ENCODE data around the gene LHPP. TPM values are rescaled to one million over a fixed set of nuclear protein-coding genes. Genes with fewer than 3 reads are reported as not detected.

The LHPP gene
- total and polyA plus RNA-seq, 2 experiments from 2014 or later: 27.4 to 40.2 TPM

GRCh38 chr10:124517931-124518330 lies 56.3 kb downstream of the LHPP start (continued):
- TF ChIP-seq REST (IDR thresholded peaks at IDR 0.05; ENCODE audit: unreplicated experiment): no peak

DNA sequence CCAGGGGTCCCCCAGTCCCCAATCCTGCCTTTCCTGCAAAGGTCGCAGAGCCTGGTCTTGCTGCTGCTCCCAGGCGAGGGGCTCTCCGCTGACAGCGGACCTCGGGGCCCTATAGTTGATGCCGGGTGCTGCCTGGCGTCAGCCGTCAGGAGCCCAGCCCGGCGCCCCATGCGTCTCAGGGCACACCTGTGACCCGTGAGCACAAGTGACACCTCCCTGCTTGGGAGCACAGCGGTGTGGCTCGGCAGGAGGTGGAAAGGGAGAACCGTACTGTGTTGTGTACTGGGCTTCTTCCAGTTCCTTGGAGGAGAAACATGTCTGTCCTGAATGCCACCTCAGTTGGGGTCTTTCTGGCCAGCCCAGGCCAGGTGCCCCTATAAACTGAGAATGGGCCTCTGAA lies 56.7 kb downstream of the LHPP start:
- Mint-ChIP-seq H3K4me3 (no peak overlapping the region), H3K27me3 (ENCODE audit: insufficient read depth, low read depth, poor library complexity) (peaks cover 5% of the 10 kb centered on the region), H3K4me1 (peaks cover 17% of the 10 kb centered on the region), H3K27ac (no peak overlapping the region), H3K9me3 (no peaks in the 10 kb centered on the region; the same call in 2 of the 3 replicates), H3K36me3 (ENCODE audit: low read depth) (peaks cover 7% of the 10 kb centered on the region; the same call in 2 of the 3 replicates)
- peaks cover 4% of the 10 kb centered on the region; the same call in 1 of the 2 replicates for H3K4me1 ChIP-seq (ENCODE audit: insufficient read depth)
- H3K79me2 ChIP-seq (replicated peaks; ENCODE audit: insufficient read depth): no peaks in the 10 kb centered on the region
- no peaks in the 10 kb centered on the region for H3K36me3 ChIP-seq (ENCODE audit: insufficient read depth)
- no peaks in the 10 kb centered on the region for H3K9me2 ChIP-seq (ENCODE audit: insufficient read depth)
- peaks cover 6% of the 10 kb centered on the region; the same call in 1 of the 2 replicates for H4K20me1 ChIP-seq (replicated peaks; ENCODE audit: insufficient read depth)
- no peaks in the 10 kb centered on the region for H3F3A ChIP-seq (replicated peaks; ENCODE audit: low read depth)
- DNase-seq (ENCODE audit: low spot score) (no peak), ATAC-seq (no peak)
- H2AFZ ChIP-seq: no peak overlapping the region
- H3K4me3 ChIP-seq: no peak overlapping the region
- H3K27me3 ChIP-seq (ENCODE audit: insufficient read depth): no peaks in the 10 kb centered on the region
- H3K27ac ChIP-seq (ENCODE audit: low read depth): no peak overlapping the region
- H3K4me2 ChIP-seq: no peak overlapping the region
- no peak for TF ChIP-seq POLR2AphosphoS5 (IDR thresholded peaks at IDR 0.05; ENCODE audit: low read depth)
- no peak for TF ChIP-seq EZH2phosphoT487 (IDR thresholded peaks at IDR 0.05; ENCODE audit: unreplicated experiment)
- TF ChIP-seq, protein P1, sequence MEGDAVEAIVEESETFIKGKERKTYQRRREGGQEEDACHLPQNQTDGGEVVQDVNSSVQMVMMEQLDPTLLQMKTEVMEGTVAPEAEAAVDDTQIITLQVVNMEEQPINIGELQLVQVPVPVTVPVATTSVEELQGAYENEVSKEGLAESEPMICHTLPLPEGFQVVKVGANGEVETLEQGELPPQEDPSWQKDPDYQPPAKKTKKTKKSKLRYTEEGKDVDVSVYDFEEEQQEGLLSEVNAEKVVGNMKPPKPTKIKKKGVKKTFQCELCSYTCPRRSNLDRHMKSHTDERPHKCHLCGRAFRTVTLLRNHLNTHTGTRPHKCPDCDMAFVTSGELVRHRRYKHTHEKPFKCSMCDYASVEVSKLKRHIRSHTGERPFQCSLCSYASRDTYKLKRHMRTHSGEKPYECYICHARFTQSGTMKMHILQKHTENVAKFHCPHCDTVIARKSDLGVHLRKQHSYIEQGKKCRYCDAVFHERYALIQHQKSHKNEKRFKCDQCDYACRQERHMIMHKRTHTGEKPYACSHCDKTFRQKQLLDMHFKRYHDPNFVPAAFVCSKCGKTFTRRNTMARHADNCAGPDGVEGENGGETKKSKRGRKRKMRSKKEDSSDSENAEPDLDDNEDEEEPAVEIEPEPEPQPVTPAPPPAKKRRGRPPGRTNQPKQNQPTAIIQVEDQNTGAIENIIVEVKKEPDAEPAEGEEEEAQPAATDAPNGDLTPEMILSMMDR (conservative IDR thresholded peaks at IDR 0.05; ENCODE audit: low read depth in 2 of 2): no peak
- TF ChIP-seq STAT1 (IDR thresholded peaks at IDR 0.05; ENCODE audit: unreplicated experiment): no peak
- no peak for TF ChIP-seq NANOG (IDR thresholded peaks at IDR 0.05; ENCODE audit: borderline replicate concordance)
- no peak for TF ChIP-seq ETS1 (IDR thresholded peaks at IDR 0.05)
- TF ChIP-seq EZH2 (IDR thresholded peaks at IDR 0.05; ENCODE audit: low read depth, unreplicated experiment): no peak
- TF ChIP-seq, protein P2, sequence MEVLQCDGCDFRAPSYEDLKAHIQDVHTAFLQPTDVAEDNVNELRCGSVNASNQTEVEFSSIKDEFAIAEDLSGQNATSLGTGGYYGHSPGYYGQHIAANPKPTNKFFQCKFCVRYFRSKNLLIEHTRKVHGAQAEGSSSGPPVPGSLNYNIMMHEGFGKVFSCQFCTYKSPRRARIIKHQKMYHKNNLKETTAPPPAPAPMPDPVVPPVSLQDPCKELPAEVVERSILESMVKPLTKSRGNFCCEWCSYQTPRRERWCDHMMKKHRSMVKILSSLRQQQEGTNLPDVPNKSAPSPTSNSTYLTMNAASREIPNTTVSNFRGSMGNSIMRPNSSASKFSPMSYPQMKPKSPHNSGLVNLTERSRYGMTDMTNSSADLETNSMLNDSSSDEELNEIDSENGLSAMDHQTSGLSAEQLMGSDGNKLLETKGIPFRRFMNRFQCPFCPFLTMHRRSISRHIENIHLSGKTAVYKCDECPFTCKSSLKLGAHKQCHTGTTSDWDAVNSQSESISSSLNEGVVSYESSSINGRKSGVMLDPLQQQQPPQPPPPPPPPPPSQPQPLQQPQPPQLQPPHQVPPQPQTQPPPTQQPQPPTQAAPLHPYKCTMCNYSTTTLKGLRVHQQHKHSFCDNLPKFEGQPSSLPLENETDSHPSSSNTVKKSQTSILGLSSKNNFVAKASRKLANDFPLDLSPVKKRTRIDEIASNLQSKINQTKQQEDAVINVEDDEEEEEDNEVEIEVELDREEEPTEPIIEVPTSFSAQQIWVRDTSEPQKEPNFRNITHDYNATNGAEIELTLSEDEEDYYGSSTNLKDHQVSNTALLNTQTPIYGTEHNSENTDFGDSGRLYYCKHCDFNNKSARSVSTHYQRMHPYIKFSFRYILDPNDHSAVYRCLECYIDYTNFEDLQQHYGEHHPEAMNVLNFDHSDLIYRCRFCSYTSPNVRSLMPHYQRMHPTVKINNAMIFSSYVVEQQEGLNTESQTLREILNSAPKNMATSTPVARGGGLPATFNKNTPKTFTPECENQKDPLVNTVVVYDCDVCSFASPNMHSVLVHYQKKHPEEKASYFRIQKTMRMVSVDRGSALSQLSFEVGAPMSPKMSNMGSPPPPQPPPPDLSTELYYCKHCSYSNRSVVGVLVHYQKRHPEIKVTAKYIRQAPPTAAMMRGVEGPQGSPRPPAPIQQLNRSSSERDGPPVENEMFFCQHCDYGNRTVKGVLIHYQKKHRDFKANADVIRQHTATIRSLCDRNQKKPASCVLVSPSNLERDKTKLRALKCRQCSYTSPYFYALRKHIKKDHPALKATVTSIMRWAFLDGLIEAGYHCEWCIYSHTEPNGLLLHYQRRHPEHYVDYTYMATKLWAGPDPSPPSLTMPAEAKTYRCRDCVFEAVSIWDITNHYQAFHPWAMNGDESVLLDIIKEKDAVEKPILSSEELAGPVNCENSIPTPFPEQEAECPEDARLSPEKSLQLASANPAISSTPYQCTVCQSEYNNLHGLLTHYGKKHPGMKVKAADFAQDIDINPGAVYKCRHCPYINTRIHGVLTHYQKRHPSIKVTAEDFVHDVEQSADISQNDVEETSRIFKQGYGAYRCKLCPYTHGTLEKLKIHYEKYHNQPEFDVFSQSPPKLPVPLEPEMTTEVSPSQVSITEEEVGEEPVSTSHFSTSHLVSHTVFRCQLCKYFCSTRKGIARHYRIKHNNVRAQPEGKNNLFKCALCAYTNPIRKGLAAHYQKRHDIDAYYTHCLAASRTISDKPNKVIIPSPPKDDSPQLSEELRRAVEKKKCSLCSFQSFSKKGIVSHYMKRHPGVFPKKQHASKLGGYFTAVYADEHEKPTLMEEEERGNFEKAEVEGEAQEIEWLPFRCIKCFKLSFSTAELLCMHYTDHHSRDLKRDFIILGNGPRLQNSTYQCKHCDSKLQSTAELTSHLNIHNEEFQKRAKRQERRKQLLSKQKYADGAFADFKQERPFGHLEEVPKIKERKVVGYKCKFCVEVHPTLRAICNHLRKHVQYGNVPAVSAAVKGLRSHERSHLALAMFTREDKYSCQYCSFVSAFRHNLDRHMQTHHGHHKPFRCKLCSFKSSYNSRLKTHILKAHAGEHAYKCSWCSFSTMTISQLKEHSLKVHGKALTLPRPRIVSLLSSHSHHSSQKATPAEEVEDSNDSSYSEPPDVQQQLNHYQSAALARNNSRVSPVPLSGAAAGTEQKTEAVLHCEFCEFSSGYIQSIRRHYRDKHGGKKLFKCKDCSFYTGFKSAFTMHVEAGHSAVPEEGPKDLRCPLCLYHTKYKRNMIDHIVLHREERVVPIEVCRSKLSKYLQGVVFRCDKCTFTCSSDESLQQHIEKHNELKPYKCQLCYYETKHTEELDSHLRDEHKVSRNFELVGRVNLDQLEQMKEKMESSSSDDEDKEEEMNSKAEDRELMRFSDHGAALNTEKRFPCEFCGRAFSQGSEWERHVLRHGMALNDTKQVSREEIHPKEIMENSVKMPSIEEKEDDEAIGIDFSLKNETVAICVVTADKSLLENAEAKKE (CRISPR knock-in tag; IDR thresholded peaks at IDR 0.05): no peak
- TF ChIP-seq ZNF331 (CRISPR knock-in tag; IDR thresholded peaks at IDR 0.05; ENCODE audit: low read depth): no peak

All from GM23338 (cell line).